ENCODE measurements around the gene GPATCH11. TPM values are rescaled to one million over a fixed set of nuclear protein-coding genes. Genes with fewer than 3 reads are reported as not detected.

The GPATCH11 gene
- total and polyA plus RNA-seq, 4 donors, result 2.9 to 7.8 (median 6.5) TPM

- no peak overlapping the region for H3K27ac ChIP-seq (ENCODE audit: low read depth in 1 of 2, low read length in 1 of 2)
- DNase-seq (no peak), ATAC-seq (ENCODE audit: insufficient read depth, low FRiP score) (no peak)
- 98 to 100% methylated on average over 2 of the region's 2 CpGs for WGBS, 2 donors
- H3K9me3 ChIP-seq (ENCODE audit: control insufficient read depth in 4 of 4, insufficient read depth in 3 of 4, low read length in 3 of 4), result no peaks in the 10 kb centered on the region
- TF ChIP-seq, protein P1, sequence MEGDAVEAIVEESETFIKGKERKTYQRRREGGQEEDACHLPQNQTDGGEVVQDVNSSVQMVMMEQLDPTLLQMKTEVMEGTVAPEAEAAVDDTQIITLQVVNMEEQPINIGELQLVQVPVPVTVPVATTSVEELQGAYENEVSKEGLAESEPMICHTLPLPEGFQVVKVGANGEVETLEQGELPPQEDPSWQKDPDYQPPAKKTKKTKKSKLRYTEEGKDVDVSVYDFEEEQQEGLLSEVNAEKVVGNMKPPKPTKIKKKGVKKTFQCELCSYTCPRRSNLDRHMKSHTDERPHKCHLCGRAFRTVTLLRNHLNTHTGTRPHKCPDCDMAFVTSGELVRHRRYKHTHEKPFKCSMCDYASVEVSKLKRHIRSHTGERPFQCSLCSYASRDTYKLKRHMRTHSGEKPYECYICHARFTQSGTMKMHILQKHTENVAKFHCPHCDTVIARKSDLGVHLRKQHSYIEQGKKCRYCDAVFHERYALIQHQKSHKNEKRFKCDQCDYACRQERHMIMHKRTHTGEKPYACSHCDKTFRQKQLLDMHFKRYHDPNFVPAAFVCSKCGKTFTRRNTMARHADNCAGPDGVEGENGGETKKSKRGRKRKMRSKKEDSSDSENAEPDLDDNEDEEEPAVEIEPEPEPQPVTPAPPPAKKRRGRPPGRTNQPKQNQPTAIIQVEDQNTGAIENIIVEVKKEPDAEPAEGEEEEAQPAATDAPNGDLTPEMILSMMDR (IDR thresholded peaks at IDR 0.05; ENCODE audit: control extremely low read depth, extremely low read depth), result no peak
- peaks cover 13 to 32% (median 18%) of the 10 kb centered on the region in 4 donors for H3K36me3 ChIP-seq (ENCODE audit: control insufficient read depth in 4 of 4, insufficient read depth in 4 of 4, low read length in 4 of 4)
- no peak overlapping the region for H3K4me3 ChIP-seq
- H3K9ac ChIP-seq (ENCODE audit: insufficient read depth in 1 of 2, low read length in 2 of 2), result no peak overlapping the region
- H3K4me1 ChIP-seq (ENCODE audit: control insufficient read depth in 5 of 5, insufficient read depth in 5 of 5, low read length in 5 of 5), result no peaks in the 10 kb centered on the region
- H3K27me3 ChIP-seq (ENCODE audit: control insufficient read depth in 3 of 3, insufficient read depth in 3 of 3, low read length in 2 of 3), result no peaks in the 10 kb centered on the region
Observed at GRCh38 chr2:37070931-37071330, 13.4 kb upstream of the GPATCH11 start.

GRCh38 chr2:37080266-37080665 lies 4.1 kb upstream of the GPATCH11 start:
- DNase-seq (peak in 1 of 3 donors; percentile 4), ATAC-seq (ENCODE audit: insufficient read depth, low FRiP score) (no peak)
- H3K9ac ChIP-seq (ENCODE audit: insufficient read depth in 1 of 2, low read length in 2 of 2), result no peak overlapping the region
- H3K4me1 ChIP-seq (ENCODE audit: control insufficient read depth in 5 of 5, insufficient read depth in 5 of 5, low read length in 5 of 5), result peaks cover 0 to 14% (median 6%) of the 10 kb centered on the region in 5 donors
- TF ChIP-seq, protein P1 (IDR thresholded peaks at IDR 0.05; ENCODE audit: control extremely low read depth, extremely low read depth), result no peak
- H3K36me3 ChIP-seq (ENCODE audit: control insufficient read depth in 4 of 4, insufficient read depth in 4 of 4, low read length in 4 of 4), result peaks cover 4 to 26% (median 19%) of the 10 kb centered on the region in 4 donors
- no peaks in the 10 kb centered on the region for H3K27me3 ChIP-seq (ENCODE audit: control insufficient read depth in 3 of 3, insufficient read depth in 3 of 3, low read length in 2 of 3)
- H3K27ac ChIP-seq (ENCODE audit: low read depth in 1 of 2, low read length in 1 of 2), result no peak overlapping the region
- H3K4me3 ChIP-seq, result no peak overlapping the region
- 23 to 46% methylated on average over 2 of the region's 2 CpGs for WGBS, 2 donors
- no peaks in the 10 kb centered on the region for H3K9me3 ChIP-seq (ENCODE audit: control insufficient read depth in 4 of 4, insufficient read depth in 3 of 4, low read length in 3 of 4)

DNA sequence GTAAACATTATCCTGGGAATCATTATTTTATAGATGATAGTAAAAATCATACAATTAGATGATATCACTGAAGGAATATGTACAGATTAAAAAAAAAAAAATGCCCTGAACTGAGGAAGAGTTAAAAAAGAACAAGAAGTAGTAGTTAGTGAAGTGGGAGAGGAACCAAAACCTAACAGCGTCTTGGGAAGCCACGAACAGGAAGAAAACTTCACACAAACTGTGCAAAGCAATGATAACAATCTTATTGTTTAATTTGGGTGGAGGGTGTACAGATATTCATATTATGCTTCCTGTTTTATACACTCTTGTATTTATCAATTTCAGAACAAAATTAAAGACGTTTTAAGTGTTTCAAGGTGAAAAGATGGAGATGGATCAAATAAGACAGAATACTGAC lies 3.6 kb upstream of the GPATCH11 start:
- peaks cover 0 to 18% (median 6%) of the 10 kb centered on the region in 5 donors for H3K4me1 ChIP-seq (ENCODE audit: control insufficient read depth in 5 of 5, insufficient read depth in 5 of 5, low read length in 5 of 5)
- H3K27ac ChIP-seq (ENCODE audit: low read depth in 1 of 2, low read length in 1 of 2), result peak overlapping the region in 1 of 2 donors; percentile 6
- no peaks in the 10 kb centered on the region for H3K27me3 ChIP-seq (ENCODE audit: control insufficient read depth in 3 of 3, insufficient read depth in 3 of 3, low read length in 2 of 3)
- peaks cover 2 to 24% (median 17%) of the 10 kb centered on the region in 4 donors for H3K36me3 ChIP-seq (ENCODE audit: control insufficient read depth in 4 of 4, insufficient read depth in 4 of 4, low read length in 4 of 4)
- no peaks in the 10 kb centered on the region for H3K9me3 ChIP-seq (ENCODE audit: control insufficient read depth in 4 of 4, insufficient read depth in 3 of 4, low read length in 3 of 4)
- ATAC-seq (ENCODE audit: insufficient read depth, low FRiP score) (no peak), DNase-seq (no peak)
- H3K9ac ChIP-seq (ENCODE audit: insufficient read depth in 1 of 2, low read length in 2 of 2), result no peak overlapping the region
- 17 to 27% methylated on average over 3 of the region's 3 CpGs for WGBS, 2 donors
- H3K4me3 ChIP-seq, result no peak overlapping the region
- TF ChIP-seq, protein P1 (IDR thresholded peaks at IDR 0.05; ENCODE audit: control extremely low read depth, extremely low read depth), result no peak

GRCh38 chr2:37084797-37085196 lies 479 bp downstream of the GPATCH11 start:
- no peaks in the 10 kb centered on the region for H3K27me3 ChIP-seq (ENCODE audit: control insufficient read depth in 3 of 3, insufficient read depth in 3 of 3, low read length in 2 of 3)
- ATAC-seq (ENCODE audit: insufficient read depth, low FRiP score), result no peak
- peak overlapping the region; percentile 80 for H3K4me3 ChIP-seq
- H3K9me3 ChIP-seq (ENCODE audit: control insufficient read depth in 4 of 4, insufficient read depth in 3 of 4, low read length in 3 of 4), result no peaks in the 10 kb centered on the region
- TF ChIP-seq, protein P1 (IDR thresholded peaks at IDR 0.05; ENCODE audit: control extremely low read depth, extremely low read depth), result no peak
- DNase-seq, result no peak
- H3K36me3 ChIP-seq (ENCODE audit: control insufficient read depth in 4 of 4, insufficient read depth in 4 of 4, low read length in 4 of 4), result peaks cover 0 to 12% (median 5%) of the 10 kb centered on the region in 4 donors
- peak overlapping the region in 1 of 2 donors; percentile 94 for H3K9ac ChIP-seq (ENCODE audit: insufficient read depth in 1 of 2, low read length in 2 of 2)
- WGBS, 2 donors, result 3 to 4% methylated on average over 10 of the region's 10 CpGs
- H3K4me1 ChIP-seq (ENCODE audit: control insufficient read depth in 5 of 5, insufficient read depth in 5 of 5, low read length in 5 of 5), result peaks cover 0 to 19% (median 6%) of the 10 kb centered on the region in 5 donors
- H3K27ac ChIP-seq (ENCODE audit: low read depth in 1 of 2, low read length in 1 of 2), result peak overlapping the region; percentile 47 to 94

Data from lung (tissue), 12 donors.